Fibroblast of skin of left quadriceps (primary cell): Measurements from ENCODE around the gene MS4A6E.

Source experiments
- DNase-seq, 2 experiments: peaks; one replicate each; pipeline ENCODE4 v3.0.0-alpha.2; 2013; ENCODE audit warnings: low read depth in 2 of 2

The MS4A6E gene

GRCh38 chr11:60375316-60375715 lies 48.3 kb downstream of the MS4A6E start:
- no peak for DNase-seq

- DNase-seq: no peak
These were observed 49.5 kb downstream of the MS4A6E start for GRCh38 chr11:60376601-60377000.

DNA sequence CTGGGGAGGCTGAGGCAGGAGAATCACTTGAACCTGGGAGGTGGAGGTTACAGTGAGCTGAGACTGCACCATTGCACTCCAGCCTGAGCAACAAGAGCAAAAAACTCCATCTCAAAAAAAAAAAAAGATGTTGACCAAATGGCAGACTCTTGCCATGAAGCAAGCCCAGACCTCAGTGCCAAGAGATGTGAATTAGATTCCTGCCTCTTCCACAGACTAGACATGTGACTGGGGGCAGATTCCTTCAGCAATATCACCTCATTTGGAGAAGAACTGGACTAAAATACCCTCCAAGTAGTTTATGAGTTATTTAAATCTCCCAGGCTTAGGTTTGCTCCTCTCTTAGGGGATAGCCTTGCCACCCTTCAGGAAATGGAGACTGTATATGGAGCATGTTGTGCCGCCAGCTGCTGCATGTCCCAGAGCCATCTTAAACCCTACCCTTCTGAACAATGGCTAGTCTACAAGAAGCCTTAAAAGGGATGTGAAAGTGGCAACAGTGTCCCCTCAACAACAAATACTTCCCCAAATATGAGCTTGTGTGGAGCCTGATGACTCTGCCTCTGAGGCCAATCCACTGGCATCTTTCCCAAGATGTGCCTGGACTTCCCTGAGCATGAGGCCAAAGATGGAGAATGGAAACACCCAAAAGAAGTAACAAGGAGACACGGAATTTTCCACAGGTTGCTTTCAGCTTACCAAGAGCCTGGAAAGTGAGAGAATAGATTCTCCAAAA lies 50.5 kb downstream of the MS4A6E start:
- no peak for DNase-seq

- DNase-seq: no peak
These were observed 51.3 kb downstream of the MS4A6E start, which contains the start of gene MS4A7 for GRCh38 chr11:60378354-60378753. MS4A7 (plus strand) TSS chr11:60378532; CDS start chr11:60383142, 4,610 bp downstream.

GRCh38 chr11:60389279-60389910 lies 62.3 kb downstream of the MS4A6E start:
- DNase-seq: no peak

GRCh38 chr11:60390419-60390818 lies 63.4 kb downstream of the MS4A6E start:
- DNase-seq: no peak
